ENCODE data around the gene WDR73. TPM values are rescaled to one million over a fixed set of nuclear protein-coding genes. Genes with fewer than 3 reads are reported as not detected.

The WDR73 gene
- polyA plus RNA-seq, 1 of the 3 experiments (the other 2 are of a cell fraction) = 32.9 TPM

DNA sequence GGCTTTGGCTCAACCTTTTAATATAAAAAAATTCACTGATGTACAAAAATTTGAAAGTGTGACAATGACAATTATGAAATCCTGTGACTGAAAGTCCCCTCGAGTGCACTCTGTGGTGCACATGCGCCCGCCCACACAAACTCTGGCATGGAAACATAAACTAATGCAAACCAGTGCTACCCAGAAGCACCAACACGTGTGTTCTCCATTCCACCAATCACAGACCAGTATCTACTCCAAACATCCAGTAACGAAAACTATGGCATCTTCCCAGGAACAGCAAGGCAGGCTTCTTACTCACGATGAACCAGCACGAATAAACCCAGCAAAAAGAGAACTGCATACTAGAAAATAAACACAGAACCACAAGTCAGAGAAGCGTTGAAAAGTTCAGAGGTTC, 15.6 kb upstream of the WDR73 start (continued):
- no peak for TF ChIP-seq TCF12 (IDR thresholded peaks at IDR 0.05)

DNA sequence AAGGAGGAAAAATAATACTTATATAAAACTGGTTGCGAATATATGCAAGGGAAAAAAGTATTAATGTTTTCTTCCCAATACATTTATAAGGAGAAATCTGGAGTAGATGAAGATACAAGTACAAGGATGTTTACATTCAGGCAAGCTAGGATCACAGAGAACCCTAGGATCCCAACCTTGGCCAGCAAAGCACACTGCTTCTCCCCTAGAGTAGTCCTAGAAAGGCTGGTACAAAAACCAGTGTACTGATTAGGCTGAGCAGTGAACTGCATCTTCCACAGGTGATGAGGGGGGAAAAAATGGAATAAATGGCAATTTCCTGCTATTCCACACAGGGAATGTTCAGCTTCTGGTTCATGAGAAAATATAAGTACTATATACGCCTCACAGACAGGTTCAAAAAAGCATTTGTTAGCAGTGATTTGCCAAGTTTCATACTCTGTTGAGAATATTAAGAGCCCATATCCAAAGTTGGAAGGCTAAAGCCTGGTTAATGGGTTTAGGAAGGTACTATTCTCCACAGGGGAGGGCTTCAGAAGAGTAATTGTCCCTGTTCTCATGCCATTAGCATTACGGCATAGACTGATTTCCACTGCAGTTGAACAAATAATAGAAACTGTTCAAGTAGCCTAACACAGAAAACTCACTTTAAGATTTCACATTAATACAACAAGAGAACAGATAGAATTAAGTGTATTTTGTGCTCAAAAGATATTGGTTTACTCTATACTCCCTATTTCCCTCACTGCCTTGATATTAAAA, 14.3 kb upstream of the WDR73 start:
- Histone ChIP-seq H3K4me3 (ENCODE audit: low read depth in 2 of 2, low read length in 1 of 2) (no peak overlapping the region), H3K9me3 (no peaks in the 10 kb centered on the region), H4K20me1 (ENCODE audit: insufficient read depth) (no peaks in the 10 kb centered on the region), H3K9me2 (no peaks in the 10 kb centered on the region), H3K79me2 (ENCODE audit: insufficient read depth) (peaks cover 9% of the 10 kb centered on the region), H3K36me3 (replicated peaks in 1 of 2; ENCODE audit: control insufficient read depth in 1 of 2, insufficient read depth in 2 of 2, low read length in 1 of 2) (peaks cover 49 to 60% of the 10 kb centered on the region in 2 experiments), H3K4me2 (no peak overlapping the region), H3K27ac (ENCODE audit: low read depth in 2 of 2, low read length in 1 of 2) (peak overlapping the region in 1 of 2 experiments; percentile 51; a peak in 1 of 4 replicates), H2AFZ (ENCODE audit: low read depth) (no peak overlapping the region), H3K27me3 (ENCODE audit: insufficient read depth) (no peaks in the 10 kb centered on the region), H3K4me1 (ENCODE audit: control insufficient read depth in 1 of 2, insufficient read depth in 2 of 2, low read depth in 1 of 2, low read length in 1 of 2) (peaks cover 5 to 9% of the 10 kb centered on the region in 2 experiments; a peak in 2 of 4 replicates), H3F3A (replicated peaks; ENCODE audit: insufficient read depth) (peaks cover 32% of the 10 kb centered on the region), H3K9ac (no peak overlapping the region)
- no peak for TF ChIP-seq RCOR1 (IDR thresholded peaks at IDR 0.05; ENCODE audit: low read length)
- TF ChIP-seq FOSL2 (IDR thresholded peaks at IDR 0.05; ENCODE audit: borderline replicate concordance, low read depth) = no peak
- no peak for TF ChIP-seq NRF1 (IDR thresholded peaks at IDR 0.05; ENCODE audit: low read depth, low read length)
- TF ChIP-seq CHD2 (IDR thresholded peaks at IDR 0.05; ENCODE audit: low read length, partially characterized antibody) = no peak
- no peak for TF ChIP-seq NFIC (IDR thresholded peaks at IDR 0.05; ENCODE audit: borderline replicate concordance)
- TF ChIP-seq FOXM1 (IDR thresholded peaks at IDR 0.05; ENCODE audit: low read depth) = no peak
- no peak for TF ChIP-seq TEAD4 (IDR thresholded peaks at IDR 0.05; ENCODE audit: borderline replicate concordance, insufficient read depth)
- TF ChIP-seq MEF2A (IDR thresholded peaks at IDR 0.05; ENCODE audit: borderline replicate concordance, low read depth) = no peak
- TF ChIP-seq, protein P1, sequence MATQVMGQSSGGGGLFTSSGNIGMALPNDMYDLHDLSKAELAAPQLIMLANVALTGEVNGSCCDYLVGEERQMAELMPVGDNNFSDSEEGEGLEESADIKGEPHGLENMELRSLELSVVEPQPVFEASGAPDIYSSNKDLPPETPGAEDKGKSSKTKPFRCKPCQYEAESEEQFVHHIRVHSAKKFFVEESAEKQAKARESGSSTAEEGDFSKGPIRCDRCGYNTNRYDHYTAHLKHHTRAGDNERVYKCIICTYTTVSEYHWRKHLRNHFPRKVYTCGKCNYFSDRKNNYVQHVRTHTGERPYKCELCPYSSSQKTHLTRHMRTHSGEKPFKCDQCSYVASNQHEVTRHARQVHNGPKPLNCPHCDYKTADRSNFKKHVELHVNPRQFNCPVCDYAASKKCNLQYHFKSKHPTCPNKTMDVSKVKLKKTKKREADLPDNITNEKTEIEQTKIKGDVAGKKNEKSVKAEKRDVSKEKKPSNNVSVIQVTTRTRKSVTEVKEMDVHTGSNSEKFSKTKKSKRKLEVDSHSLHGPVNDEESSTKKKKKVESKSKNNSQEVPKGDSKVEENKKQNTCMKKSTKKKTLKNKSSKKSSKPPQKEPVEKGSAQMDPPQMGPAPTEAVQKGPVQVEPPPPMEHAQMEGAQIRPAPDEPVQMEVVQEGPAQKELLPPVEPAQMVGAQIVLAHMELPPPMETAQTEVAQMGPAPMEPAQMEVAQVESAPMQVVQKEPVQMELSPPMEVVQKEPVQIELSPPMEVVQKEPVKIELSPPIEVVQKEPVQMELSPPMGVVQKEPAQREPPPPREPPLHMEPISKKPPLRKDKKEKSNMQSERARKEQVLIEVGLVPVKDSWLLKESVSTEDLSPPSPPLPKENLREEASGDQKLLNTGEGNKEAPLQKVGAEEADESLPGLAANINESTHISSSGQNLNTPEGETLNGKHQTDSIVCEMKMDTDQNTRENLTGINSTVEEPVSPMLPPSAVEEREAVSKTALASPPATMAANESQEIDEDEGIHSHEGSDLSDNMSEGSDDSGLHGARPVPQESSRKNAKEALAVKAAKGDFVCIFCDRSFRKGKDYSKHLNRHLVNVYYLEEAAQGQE (IDR thresholded peaks at IDR 0.05; ENCODE audit: low read depth, low read length) = no peak
- TF ChIP-seq, protein P2, sequence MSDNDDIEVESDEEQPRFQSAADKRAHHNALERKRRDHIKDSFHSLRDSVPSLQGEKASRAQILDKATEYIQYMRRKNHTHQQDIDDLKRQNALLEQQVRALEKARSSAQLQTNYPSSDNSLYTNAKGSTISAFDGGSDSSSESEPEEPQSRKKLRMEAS (IDR thresholded peaks at IDR 0.05; ENCODE audit: low read depth) = no peak
- no peak for TF ChIP-seq GABPA (IDR thresholded peaks at IDR 0.05; ENCODE audit: low read depth)
- TF ChIP-seq, protein P3, sequence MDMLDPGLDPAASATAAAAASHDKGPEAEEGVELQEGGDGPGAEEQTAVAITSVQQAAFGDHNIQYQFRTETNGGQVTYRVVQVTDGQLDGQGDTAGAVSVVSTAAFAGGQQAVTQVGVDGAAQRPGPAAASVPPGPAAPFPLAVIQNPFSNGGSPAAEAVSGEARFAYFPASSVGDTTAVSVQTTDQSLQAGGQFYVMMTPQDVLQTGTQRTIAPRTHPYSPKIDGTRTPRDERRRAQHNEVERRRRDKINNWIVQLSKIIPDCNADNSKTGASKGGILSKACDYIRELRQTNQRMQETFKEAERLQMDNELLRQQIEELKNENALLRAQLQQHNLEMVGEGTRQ (IDR thresholded peaks at IDR 0.05; ENCODE audit: borderline replicate concordance, low read depth, low read length) = no peak
- no peak for TF ChIP-seq RFX5 (IDR thresholded peaks at IDR 0.05; ENCODE audit: low read length)
- TF ChIP-seq, protein P4, sequence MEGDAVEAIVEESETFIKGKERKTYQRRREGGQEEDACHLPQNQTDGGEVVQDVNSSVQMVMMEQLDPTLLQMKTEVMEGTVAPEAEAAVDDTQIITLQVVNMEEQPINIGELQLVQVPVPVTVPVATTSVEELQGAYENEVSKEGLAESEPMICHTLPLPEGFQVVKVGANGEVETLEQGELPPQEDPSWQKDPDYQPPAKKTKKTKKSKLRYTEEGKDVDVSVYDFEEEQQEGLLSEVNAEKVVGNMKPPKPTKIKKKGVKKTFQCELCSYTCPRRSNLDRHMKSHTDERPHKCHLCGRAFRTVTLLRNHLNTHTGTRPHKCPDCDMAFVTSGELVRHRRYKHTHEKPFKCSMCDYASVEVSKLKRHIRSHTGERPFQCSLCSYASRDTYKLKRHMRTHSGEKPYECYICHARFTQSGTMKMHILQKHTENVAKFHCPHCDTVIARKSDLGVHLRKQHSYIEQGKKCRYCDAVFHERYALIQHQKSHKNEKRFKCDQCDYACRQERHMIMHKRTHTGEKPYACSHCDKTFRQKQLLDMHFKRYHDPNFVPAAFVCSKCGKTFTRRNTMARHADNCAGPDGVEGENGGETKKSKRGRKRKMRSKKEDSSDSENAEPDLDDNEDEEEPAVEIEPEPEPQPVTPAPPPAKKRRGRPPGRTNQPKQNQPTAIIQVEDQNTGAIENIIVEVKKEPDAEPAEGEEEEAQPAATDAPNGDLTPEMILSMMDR (IDR thresholded peaks at IDR 0.05) = no peak
- no peak for TF ChIP-seq MXI1 (IDR thresholded peaks at IDR 0.05; ENCODE audit: low read depth, low read length)
- TF ChIP-seq, protein P5, sequence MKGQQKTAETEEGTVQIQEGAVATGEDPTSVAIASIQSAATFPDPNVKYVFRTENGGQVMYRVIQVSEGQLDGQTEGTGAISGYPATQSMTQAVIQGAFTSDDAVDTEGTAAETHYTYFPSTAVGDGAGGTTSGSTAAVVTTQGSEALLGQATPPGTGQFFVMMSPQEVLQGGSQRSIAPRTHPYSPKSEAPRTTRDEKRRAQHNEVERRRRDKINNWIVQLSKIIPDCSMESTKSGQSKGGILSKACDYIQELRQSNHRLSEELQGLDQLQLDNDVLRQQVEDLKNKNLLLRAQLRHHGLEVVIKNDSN (IDR thresholded peaks at IDR 0.05; ENCODE audit: borderline replicate concordance, low read depth) = no peak
- WGBS (ENCODE audit: low lambda C conversion rate) = 98% methylated on average over 3 of the region's 3 CpGs
- DNase-seq = no peak
- ChIA-PET CTCF (interaction anchor here (1.0 to 1.6 kb wide), 4 partner anchors 10 to 260 kb away, joined by 3 to 5 read pairs (median 4); no protein-coding TSS in a partner anchor), POLR2A (no interaction called here)

Measured in SK-N-SH (cell line).